ENCODE data around the gene CFAP299.
"Not testable (repeated sequence)": the region's sequence is repeated elsewhere in the genome, so short reads cannot be mapped to it uniquely, and the experiment has no call there.

CFAP299 gene

GRCh38 chr4:80731436-80731835 lies 395.9 kb downstream of the CFAP299 start:
- Histone ChIP-seq H3K4me1 (ENCODE audit: control insufficient read depth, low read length) (no peaks in the 10 kb centered on the region), H3K27ac (ENCODE audit: low read depth, low read length) (no peak overlapping the region), H3K36me3 (ENCODE audit: control insufficient read depth, low read length) (no peaks in the 10 kb centered on the region), H3K27me3 (ENCODE audit: control insufficient read depth, low read length) (no peaks in the 10 kb centered on the region), H3K9me2 (replicated peaks; ENCODE audit: control insufficient read depth, low read length) (no peaks in the 10 kb centered on the region), H3F3A (ENCODE audit: control insufficient read depth, insufficient read depth) (no peaks in the 10 kb centered on the region), H3K9me3 (ENCODE audit: control insufficient read depth, insufficient read depth, low read length) (peaks cover 4% of the 10 kb centered on the region; the same call in 1 of the 2 replicates), H4K20me1 (ENCODE audit: control insufficient read depth, insufficient read depth, low read depth, low read length) (no peaks in the 10 kb centered on the region), H3K79me2 (ENCODE audit: control insufficient read depth, low read length) (no peaks in the 10 kb centered on the region), H3K4me3 (ENCODE audit: low read length) (no peak overlapping the region), H3K4me2 (ENCODE audit: low read length) (no peak overlapping the region)
- TF ChIP-seq CTCF (IDR thresholded peaks at IDR 0.05; ENCODE audit: low read depth, low read length, poor library complexity, severe bottlenecking) (no peak), EZH2phosphoT487 (IDR thresholded peaks at IDR 0.05; ENCODE audit: borderline replicate concordance, low read length) (no peak)

GRCh38 chr4:80732010-80732409 lies 396.5 kb downstream of the CFAP299 start:
- Histone ChIP-seq H3K79me2 (ENCODE audit: control insufficient read depth, low read length) (no peaks in the 10 kb centered on the region), H3K36me3 (ENCODE audit: control insufficient read depth, low read length) (no peaks in the 10 kb centered on the region), H3K9me2 (replicated peaks; ENCODE audit: control insufficient read depth, low read length) (no peaks in the 10 kb centered on the region), H3F3A (ENCODE audit: control insufficient read depth, insufficient read depth) (no peaks in the 10 kb centered on the region), H3K9me3 (ENCODE audit: control insufficient read depth, insufficient read depth, low read length) (peaks cover 4% of the 10 kb centered on the region; the same call in 1 of the 2 replicates), H3K27ac (ENCODE audit: low read depth, low read length) (no peak overlapping the region), H3K4me2 (ENCODE audit: low read length) (no peak overlapping the region), H3K4me3 (ENCODE audit: low read length) (no peak overlapping the region), H4K20me1 (ENCODE audit: control insufficient read depth, insufficient read depth, low read depth, low read length) (no peaks in the 10 kb centered on the region), H3K4me1 (ENCODE audit: control insufficient read depth, low read length) (no peaks in the 10 kb centered on the region), H3K27me3 (ENCODE audit: control insufficient read depth, low read length) (no peaks in the 10 kb centered on the region)
- TF ChIP-seq EZH2phosphoT487 (IDR thresholded peaks at IDR 0.05; ENCODE audit: borderline replicate concordance, low read length), result no peak
- TF ChIP-seq CTCF (IDR thresholded peaks at IDR 0.05; ENCODE audit: low read depth, low read length, poor library complexity, severe bottlenecking), result no peak

- H4K20me1 ChIP-seq (ENCODE audit: control insufficient read depth, insufficient read depth, low read depth, low read length), result no peaks in the 10 kb centered on the region
- H3K4me2 ChIP-seq (ENCODE audit: low read length), result no peak overlapping the region
- no peaks in the 10 kb centered on the region for H3K4me1 ChIP-seq (ENCODE audit: control insufficient read depth, low read length)
- no peak overlapping the region for H3K27ac ChIP-seq (ENCODE audit: low read depth, low read length)
- TF ChIP-seq CTCF (IDR thresholded peaks at IDR 0.05; ENCODE audit: low read depth, low read length, poor library complexity, severe bottlenecking), result no peak
- TF ChIP-seq EZH2phosphoT487 (IDR thresholded peaks at IDR 0.05; ENCODE audit: borderline replicate concordance, low read length), result no peak
- no peaks in the 10 kb centered on the region for H3F3A ChIP-seq (ENCODE audit: control insufficient read depth, insufficient read depth)
- H3K9me2 ChIP-seq (replicated peaks; ENCODE audit: control insufficient read depth, low read length), result no peaks in the 10 kb centered on the region
- no peaks in the 10 kb centered on the region for H3K79me2 ChIP-seq (ENCODE audit: control insufficient read depth, low read length)
- H3K27me3 ChIP-seq (ENCODE audit: control insufficient read depth, low read length), result no peaks in the 10 kb centered on the region
- peaks cover 16% of the 10 kb centered on the region for H3K9me3 ChIP-seq (ENCODE audit: control insufficient read depth, insufficient read depth, low read length)
- H3K36me3 ChIP-seq (ENCODE audit: control insufficient read depth, low read length), result no peaks in the 10 kb centered on the region
- H3K4me3 ChIP-seq (ENCODE audit: low read length), result no peak overlapping the region
Measured at GRCh38 chr4:80740375-80740774, 404.8 kb downstream of the CFAP299 start.

- not testable (repeated sequence) for H3K79me2 ChIP-seq (ENCODE audit: control insufficient read depth, low read length); H3K27ac ChIP-seq (ENCODE audit: low read depth, low read length); H3K4me2 ChIP-seq (ENCODE audit: low read length); H3F3A ChIP-seq (ENCODE audit: control insufficient read depth, insufficient read depth); H3K9me2 ChIP-seq (replicated peaks; ENCODE audit: control insufficient read depth, low read length); H3K27me3 ChIP-seq (ENCODE audit: control insufficient read depth, low read length); H3K36me3 ChIP-seq (ENCODE audit: control insufficient read depth, low read length); H3K9me3 ChIP-seq (ENCODE audit: control insufficient read depth, insufficient read depth, low read length); H4K20me1 ChIP-seq (ENCODE audit: control insufficient read depth, insufficient read depth, low read depth, low read length); H3K4me3 ChIP-seq (ENCODE audit: low read length)
- H3K4me1 ChIP-seq (ENCODE audit: control insufficient read depth, low read length), result peaks cover 13% of the 10 kb centered on the region
Measured at GRCh38 chr4:80749558-80749957, 414.0 kb downstream of the CFAP299 start.

All from DOHH2 (cell line).